IMR-90 (cell line): ENCODE results near the gene SIRT5. TPM values are rescaled to one million over a fixed set of nuclear protein-coding genes. Genes with fewer than 3 reads are reported as not detected.

ENCODE experiments used
- POLR2A ChIP-seq: IDR thresholded peaks from 2 replicates; pipeline ENCODE4 v1.6.1; 2012; ENCODE audit warnings: mild to moderate bottlenecking, low read depth, low read length
- polyA plus RNA-seq, 3 experiments: library from polyadenylated mRNA; depleted of rRNA; stranded (reverse); fragments of >200 nt; gene quantifications; 2 replicates each; pipeline ENCODE4 v1.2.3, GENCODE V29; 2012; ENCODE audit warnings: low replicate concordance in 1 of 3
- total RNA-seq: library from RNA; depleted of rRNA; stranded (reverse); fragments of >200 nt; gene quantifications from 2 replicates; pipeline ENCODE4 v1.2.3, GENCODE V29; 2012
- TF ChIP-seq, protein P1 (sequence below): conservative IDR thresholded peaks from 2 replicates; pipeline ENCODE4 v1.5.1; 2012; ENCODE audit warnings: mild to moderate bottlenecking, low read depth, low read length, improper control_type of control experiment

Gene SIRT5
- total and polyA plus RNA-seq, 2 of the 4 experiments (the other 2 are of a cell fraction) = 4.7 to 5.2 TPM

DNA sequence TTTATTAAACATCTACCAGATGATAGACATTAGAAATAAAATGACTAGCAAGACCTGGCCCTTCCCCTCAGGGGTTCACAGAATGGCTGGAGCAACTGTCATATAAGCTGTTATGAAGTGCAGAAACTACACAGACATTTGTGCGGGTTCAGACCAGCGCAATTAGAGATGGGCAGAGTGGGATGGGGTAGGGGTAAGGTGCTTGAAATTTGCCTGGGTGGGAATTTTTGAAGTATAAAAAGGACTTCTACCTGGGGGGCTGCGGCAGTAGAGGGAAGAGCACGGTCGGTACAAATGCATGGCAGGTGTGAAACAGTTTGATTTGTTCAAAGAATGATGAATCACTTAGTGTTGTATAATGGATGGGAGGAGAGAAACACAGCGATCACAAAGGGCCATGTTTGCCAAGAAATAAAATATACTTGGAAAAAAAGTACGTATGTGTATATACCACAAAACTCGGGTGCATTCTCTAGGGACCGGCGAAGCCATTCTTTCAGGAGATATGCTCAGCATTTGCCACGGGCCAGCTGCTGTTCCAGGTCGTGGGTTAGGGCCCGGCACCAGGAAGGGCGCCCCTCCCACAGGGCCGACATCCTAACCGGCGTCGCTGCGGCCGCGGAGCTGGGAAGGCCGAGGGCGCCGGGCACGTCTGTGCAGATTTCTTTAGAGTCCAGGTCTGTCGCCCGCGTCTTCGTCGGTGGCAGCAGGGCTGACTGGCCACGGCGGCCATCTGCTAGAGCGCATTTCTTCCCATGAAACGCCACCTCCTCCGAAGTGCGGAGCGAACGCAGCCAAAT lies 39.9 kb downstream of the SIRT5 start (continued):
- TF ChIP-seq, protein P1, sequence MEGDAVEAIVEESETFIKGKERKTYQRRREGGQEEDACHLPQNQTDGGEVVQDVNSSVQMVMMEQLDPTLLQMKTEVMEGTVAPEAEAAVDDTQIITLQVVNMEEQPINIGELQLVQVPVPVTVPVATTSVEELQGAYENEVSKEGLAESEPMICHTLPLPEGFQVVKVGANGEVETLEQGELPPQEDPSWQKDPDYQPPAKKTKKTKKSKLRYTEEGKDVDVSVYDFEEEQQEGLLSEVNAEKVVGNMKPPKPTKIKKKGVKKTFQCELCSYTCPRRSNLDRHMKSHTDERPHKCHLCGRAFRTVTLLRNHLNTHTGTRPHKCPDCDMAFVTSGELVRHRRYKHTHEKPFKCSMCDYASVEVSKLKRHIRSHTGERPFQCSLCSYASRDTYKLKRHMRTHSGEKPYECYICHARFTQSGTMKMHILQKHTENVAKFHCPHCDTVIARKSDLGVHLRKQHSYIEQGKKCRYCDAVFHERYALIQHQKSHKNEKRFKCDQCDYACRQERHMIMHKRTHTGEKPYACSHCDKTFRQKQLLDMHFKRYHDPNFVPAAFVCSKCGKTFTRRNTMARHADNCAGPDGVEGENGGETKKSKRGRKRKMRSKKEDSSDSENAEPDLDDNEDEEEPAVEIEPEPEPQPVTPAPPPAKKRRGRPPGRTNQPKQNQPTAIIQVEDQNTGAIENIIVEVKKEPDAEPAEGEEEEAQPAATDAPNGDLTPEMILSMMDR = no peak
- no peak for TF ChIP-seq POLR2A
